Glutamatergic neuron (in vitro differentiated cells): ENCODE measurements around the gene ODF2L. TPM values are rescaled to one million over a fixed set of nuclear protein-coding genes. Genes with fewer than 3 reads are reported as not detected.

Experiments
- DNase-seq: peaks from one replicate; pipeline ENCODE4 v3.0.0; 2022
- H3K27ac Mint-ChIP-seq: one replicate; pipeline ENCODE4 v1.8.0; 2020; ENCODE audit warnings: mild to moderate bottlenecking, mixed read lengths, inconsistent platforms; ENCODE audit not compliant: unreplicated experiment
- H3K27me3 Mint-ChIP-seq: one replicate; pipeline ENCODE4 v1.8.0; 2020; ENCODE audit warnings: mild to moderate bottlenecking, moderate library complexity, mixed read lengths, inconsistent platforms; ENCODE audit not compliant: unreplicated experiment
- H3K36me3 Mint-ChIP-seq: one replicate; pipeline ENCODE4 v1.8.0; 2020; ENCODE audit warnings: mild to moderate bottlenecking, mixed read lengths, inconsistent platforms; ENCODE audit not compliant: unreplicated experiment
- H3K4me1 Mint-ChIP-seq: one replicate; pipeline ENCODE4 v1.8.0; 2020; ENCODE audit warnings: mild to moderate bottlenecking, low read depth, mixed read lengths, inconsistent platforms; ENCODE audit not compliant: unreplicated experiment
- H3K4me3 Mint-ChIP-seq: one replicate; pipeline ENCODE4 v1.8.0; 2020; ENCODE audit warnings: mild to moderate bottlenecking, mixed read lengths, inconsistent platforms; ENCODE audit not compliant: unreplicated experiment
- H3K9me3 Mint-ChIP-seq: one replicate; pipeline ENCODE4 v1.8.0; 2020; ENCODE audit warnings: mild to moderate bottlenecking, moderate library complexity, mixed read lengths, inconsistent platforms; ENCODE audit not compliant: unreplicated experiment
- CTCF ChIP-seq: fragments of 200-600 bp; sonication (generic); IDR thresholded peaks from one replicate; pipeline ENCODE4 v1.5.0; 2021; ENCODE audit not compliant: partially characterized antibody, unreplicated experiment
- total RNA-seq: library from RNA; stranded (reverse); fragmentation: NEBNext Ultra II Directional; extraction: Animal tissue kit (Norgen Biotek cat#: 25700); gene quantifications from one replicate; pipeline ENCODE4 v1.2.1, GENCODE V29; 2021; ENCODE audit not compliant: unreplicated experiment

Gene ODF2L
- total RNA-seq, 1 donor from 2014 or later: 61.1 TPM

GRCh38 chr1:86345042-86345441 lies 51.1 kb downstream of the ODF2L start:
- Mint-ChIP-seq H3K27me3 (no peaks in the 10 kb centered on the region), H3K9me3 (no peaks in the 10 kb centered on the region), H3K4me1 (no peaks in the 10 kb centered on the region), H3K36me3 (no peaks in the 10 kb centered on the region), H3K27ac (no peak overlapping the region), H3K4me3 (no peak overlapping the region)
- no peak for TF ChIP-seq CTCF
- DNase-seq: no peak

- no peak for DNase-seq
- no peak overlapping the region for H3K27ac Mint-ChIP-seq
- H3K36me3 Mint-ChIP-seq: no peaks in the 10 kb centered on the region
- no peak for TF ChIP-seq CTCF
- no peak overlapping the region for H3K4me3 Mint-ChIP-seq
- no peaks in the 10 kb centered on the region for H3K27me3 Mint-ChIP-seq
- H3K9me3 Mint-ChIP-seq: no peaks in the 10 kb centered on the region
- peaks cover 1% of the 10 kb centered on the region for H3K4me1 Mint-ChIP-seq
Observed at GRCh38 chr1:86339906-86340305, 56.2 kb downstream of the ODF2L start.

GRCh38 chr1:86339014-86339812 lies 56.9 kb downstream of the ODF2L start:
- H3K4me3 Mint-ChIP-seq: no peak overlapping the region
- no peak overlapping the region for H3K27ac Mint-ChIP-seq
- no peaks in the 10 kb centered on the region for H3K9me3 Mint-ChIP-seq
- peaks cover 3% of the 10 kb centered on the region for H3K27me3 Mint-ChIP-seq
- TF ChIP-seq CTCF: no peak
- H3K36me3 Mint-ChIP-seq: no peaks in the 10 kb centered on the region
- no peak for DNase-seq
- peaks cover 1% of the 10 kb centered on the region for H3K4me1 Mint-ChIP-seq

GRCh38 chr1:86335916-86336315 lies 60.2 kb downstream of the ODF2L start:
- H3K36me3 Mint-ChIP-seq: no peaks in the 10 kb centered on the region
- H3K4me3 Mint-ChIP-seq: no peak overlapping the region
- H3K27ac Mint-ChIP-seq: no peak overlapping the region
- no peak for DNase-seq
- H3K9me3 Mint-ChIP-seq: no peaks in the 10 kb centered on the region
- peaks cover 5% of the 10 kb centered on the region for H3K27me3 Mint-ChIP-seq
- no peak for TF ChIP-seq CTCF
- peaks cover 1% of the 10 kb centered on the region for H3K4me1 Mint-ChIP-seq

GRCh38 chr1:86325264-86325663 lies 70.9 kb downstream of the ODF2L start:
- H3K4me1 Mint-ChIP-seq: peaks cover 2% of the 10 kb centered on the region
- no peak for TF ChIP-seq CTCF
- H3K36me3 Mint-ChIP-seq: no peaks in the 10 kb centered on the region
- no peaks in the 10 kb centered on the region for H3K9me3 Mint-ChIP-seq
- DNase-seq: no peak
- H3K4me3 Mint-ChIP-seq: no peak overlapping the region
- H3K27ac Mint-ChIP-seq: no peak overlapping the region
- H3K27me3 Mint-ChIP-seq: no peaks in the 10 kb centered on the region
